ENCODE data around the gene ANTXRL.
"Not testable (repeated sequence)": the region's sequence is repeated elsewhere in the genome, so short reads cannot be mapped to it uniquely, and the experiment has no call there.

ANTXRL gene

DNA sequence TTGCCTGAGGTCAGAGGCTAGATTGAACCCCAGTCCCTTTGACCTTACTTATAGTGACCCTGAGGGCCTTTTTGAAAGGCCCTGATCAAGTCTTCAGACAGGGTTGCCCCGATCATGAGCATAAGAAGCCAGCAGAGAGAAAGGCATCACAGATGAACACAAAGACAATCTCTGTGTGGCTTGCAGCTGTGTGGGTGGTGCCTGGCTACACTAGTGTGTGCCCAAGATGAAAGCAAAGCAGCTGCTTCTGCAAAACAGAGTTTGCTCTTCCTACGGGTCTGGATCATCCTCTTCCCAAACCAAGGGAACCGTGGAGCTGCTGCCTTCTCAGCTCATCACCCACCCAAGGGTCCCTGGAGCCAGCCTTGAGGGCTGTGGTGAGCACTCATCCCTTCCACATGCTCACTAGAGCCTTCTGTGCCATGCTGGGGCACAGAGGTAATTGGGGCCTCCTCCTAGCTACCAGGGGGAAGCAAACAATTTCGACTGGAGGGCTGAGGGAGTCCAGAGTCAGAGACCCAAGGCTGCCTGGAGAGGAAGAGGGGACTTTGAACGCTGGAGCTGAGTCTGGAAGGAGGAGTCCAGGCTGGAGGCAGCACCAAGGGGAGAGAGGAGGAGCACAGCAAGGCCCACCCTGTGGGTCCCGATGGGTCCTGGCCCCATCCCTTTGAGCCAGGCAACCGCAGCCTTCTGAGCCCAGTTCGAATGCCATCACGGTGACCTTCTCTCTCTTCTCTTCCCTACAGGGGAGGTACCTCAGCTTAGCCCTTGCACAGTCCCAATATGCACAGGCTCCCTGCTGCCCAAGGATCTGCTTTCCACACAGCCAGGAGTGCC, 42.3 kb downstream of the ANTXRL start:
- H3K27ac ChIP-seq (ENCODE audit: low read length), result no peak overlapping the region
- H3K4me2 ChIP-seq (ENCODE audit: insufficient read depth, low read length), result no peak overlapping the region
- H2AFZ ChIP-seq (ENCODE audit: low read depth, low read length), result no peak overlapping the region
- DNase-seq (no peak), ATAC-seq (ENCODE audit: insufficient read depth, low read depth) (no peak)
- no peaks in the 10 kb centered on the region for H4K20me1 ChIP-seq (ENCODE audit: insufficient read depth, low read length)
- H3K79me2 ChIP-seq (ENCODE audit: insufficient read depth, low read length), result no peaks in the 10 kb centered on the region
- H3K4me3 ChIP-seq (ENCODE audit: low read depth in 1 of 2, low read length in 2 of 2), result no peak overlapping the region
- TF ChIP-seq, protein P1, sequence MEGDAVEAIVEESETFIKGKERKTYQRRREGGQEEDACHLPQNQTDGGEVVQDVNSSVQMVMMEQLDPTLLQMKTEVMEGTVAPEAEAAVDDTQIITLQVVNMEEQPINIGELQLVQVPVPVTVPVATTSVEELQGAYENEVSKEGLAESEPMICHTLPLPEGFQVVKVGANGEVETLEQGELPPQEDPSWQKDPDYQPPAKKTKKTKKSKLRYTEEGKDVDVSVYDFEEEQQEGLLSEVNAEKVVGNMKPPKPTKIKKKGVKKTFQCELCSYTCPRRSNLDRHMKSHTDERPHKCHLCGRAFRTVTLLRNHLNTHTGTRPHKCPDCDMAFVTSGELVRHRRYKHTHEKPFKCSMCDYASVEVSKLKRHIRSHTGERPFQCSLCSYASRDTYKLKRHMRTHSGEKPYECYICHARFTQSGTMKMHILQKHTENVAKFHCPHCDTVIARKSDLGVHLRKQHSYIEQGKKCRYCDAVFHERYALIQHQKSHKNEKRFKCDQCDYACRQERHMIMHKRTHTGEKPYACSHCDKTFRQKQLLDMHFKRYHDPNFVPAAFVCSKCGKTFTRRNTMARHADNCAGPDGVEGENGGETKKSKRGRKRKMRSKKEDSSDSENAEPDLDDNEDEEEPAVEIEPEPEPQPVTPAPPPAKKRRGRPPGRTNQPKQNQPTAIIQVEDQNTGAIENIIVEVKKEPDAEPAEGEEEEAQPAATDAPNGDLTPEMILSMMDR (IDR thresholded peaks at IDR 0.05; ENCODE audit: borderline replicate concordance, extremely low read depth, low read length, poor library complexity, severe bottlenecking), result no peak
- TF ChIP-seq EZH2 (IDR thresholded peaks at IDR 0.05; ENCODE audit: borderline replicate concordance, low read depth, low read length, severe bottlenecking), result no peak
- H3K9me3 ChIP-seq (ENCODE audit: insufficient read depth, low read length, severe bottlenecking), result no peaks in the 10 kb centered on the region
- peaks cover 11% of the 10 kb centered on the region for H3K27me3 ChIP-seq (ENCODE audit: insufficient read depth, low read length, poor library complexity)
- no peak overlapping the region for H3K9ac ChIP-seq (ENCODE audit: low read depth, low read length)
- no peaks in the 10 kb centered on the region for H3K4me1 ChIP-seq (ENCODE audit: insufficient read depth, low read length)
- H3K36me3 ChIP-seq (ENCODE audit: insufficient read depth, low read length), result no peaks in the 10 kb centered on the region

DNA sequence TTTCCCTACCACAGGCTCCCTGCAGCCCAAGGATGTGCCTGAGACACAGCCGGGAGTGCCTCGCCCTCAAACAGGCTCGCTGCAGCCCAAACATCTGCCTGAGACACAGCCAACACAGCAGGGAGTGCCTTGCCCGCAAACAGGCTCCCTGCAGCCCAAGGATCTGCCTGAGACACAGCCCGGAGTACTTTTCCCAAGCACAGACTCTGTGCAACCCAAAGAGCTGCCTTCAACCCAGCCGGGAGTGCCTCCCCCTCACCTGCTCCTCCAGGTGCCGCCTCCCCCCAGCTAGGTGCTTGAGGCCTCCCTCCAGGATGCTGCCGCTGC, 42.9 kb downstream of the ANTXRL start:
- Histone ChIP-seq H3K36me3 (ENCODE audit: insufficient read depth, low read length) (no peaks in the 10 kb centered on the region), H3K4me2 (ENCODE audit: insufficient read depth, low read length) (no peak overlapping the region), H3K4me3 (ENCODE audit: low read depth in 1 of 2, low read length in 2 of 2) (no peak overlapping the region), H4K20me1 (ENCODE audit: insufficient read depth, low read length) (no peaks in the 10 kb centered on the region), H3K79me2 (ENCODE audit: insufficient read depth, low read length) (no peaks in the 10 kb centered on the region), H3K9me3 (ENCODE audit: insufficient read depth, low read length, severe bottlenecking) (no peaks in the 10 kb centered on the region), H2AFZ (ENCODE audit: low read depth, low read length) (no peak overlapping the region), H3K9ac (ENCODE audit: low read depth, low read length) (no peak overlapping the region), H3K27ac (ENCODE audit: low read length) (no peak overlapping the region), H3K27me3 (ENCODE audit: insufficient read depth, low read length, poor library complexity) (peaks cover 10% of the 10 kb centered on the region), H3K4me1 (ENCODE audit: insufficient read depth, low read length) (no peaks in the 10 kb centered on the region)
- DNase-seq, result no peak
- ATAC-seq (ENCODE audit: insufficient read depth, low read depth), result no peak
- TF ChIP-seq EZH2 (IDR thresholded peaks at IDR 0.05; ENCODE audit: borderline replicate concordance, low read depth, low read length, severe bottlenecking), result no peak
- TF ChIP-seq, protein P1 (IDR thresholded peaks at IDR 0.05; ENCODE audit: borderline replicate concordance, extremely low read depth, low read length, poor library complexity, severe bottlenecking), result no peak

DNA sequence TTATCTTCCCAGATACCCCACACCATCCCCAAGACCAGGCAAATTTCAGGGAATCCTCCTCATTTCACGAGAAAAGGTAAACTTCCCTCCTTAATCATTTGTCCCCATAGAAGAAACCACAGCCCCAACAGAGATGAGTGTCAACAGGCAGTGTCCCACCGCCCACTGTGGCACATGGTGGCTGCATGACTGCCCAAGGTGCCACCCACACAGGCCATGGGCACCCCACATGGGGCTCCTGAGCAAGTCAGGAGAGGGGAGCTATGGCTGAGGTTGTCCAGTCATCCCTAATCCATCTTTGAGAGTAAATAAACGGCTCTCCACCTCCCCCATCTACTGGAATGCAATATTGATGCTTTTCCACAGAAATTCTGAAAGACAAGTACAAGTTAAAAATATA, 44.1 kb downstream of the ANTXRL start:
- H3K4me1 ChIP-seq (ENCODE audit: insufficient read depth, low read length), result no peaks in the 10 kb centered on the region
- TF ChIP-seq, protein P1 (IDR thresholded peaks at IDR 0.05; ENCODE audit: borderline replicate concordance, extremely low read depth, low read length, poor library complexity, severe bottlenecking), result no peak
- TF ChIP-seq EZH2 (IDR thresholded peaks at IDR 0.05; ENCODE audit: borderline replicate concordance, low read depth, low read length, severe bottlenecking), result no peak
- H3K27me3 ChIP-seq (ENCODE audit: insufficient read depth, low read length, poor library complexity), result peaks cover 10% of the 10 kb centered on the region
- H2AFZ ChIP-seq (ENCODE audit: low read depth, low read length), result no peak overlapping the region
- ATAC-seq (ENCODE audit: insufficient read depth, low read depth) (no peak), DNase-seq (no peak)
- H3K9ac ChIP-seq (ENCODE audit: low read depth, low read length), result no peak overlapping the region
- H3K36me3 ChIP-seq (ENCODE audit: insufficient read depth, low read length), result no peaks in the 10 kb centered on the region
- H3K79me2 ChIP-seq (ENCODE audit: insufficient read depth, low read length), result no peaks in the 10 kb centered on the region
- no peak overlapping the region for H3K4me2 ChIP-seq (ENCODE audit: insufficient read depth, low read length)
- no peaks in the 10 kb centered on the region for H4K20me1 ChIP-seq (ENCODE audit: insufficient read depth, low read length)
- no peak overlapping the region for H3K4me3 ChIP-seq (ENCODE audit: low read depth in 1 of 2, low read length in 2 of 2)
- H3K9me3 ChIP-seq (ENCODE audit: insufficient read depth, low read length, severe bottlenecking), result no peaks in the 10 kb centered on the region
- no peak overlapping the region for H3K27ac ChIP-seq (ENCODE audit: low read length)

DNA sequence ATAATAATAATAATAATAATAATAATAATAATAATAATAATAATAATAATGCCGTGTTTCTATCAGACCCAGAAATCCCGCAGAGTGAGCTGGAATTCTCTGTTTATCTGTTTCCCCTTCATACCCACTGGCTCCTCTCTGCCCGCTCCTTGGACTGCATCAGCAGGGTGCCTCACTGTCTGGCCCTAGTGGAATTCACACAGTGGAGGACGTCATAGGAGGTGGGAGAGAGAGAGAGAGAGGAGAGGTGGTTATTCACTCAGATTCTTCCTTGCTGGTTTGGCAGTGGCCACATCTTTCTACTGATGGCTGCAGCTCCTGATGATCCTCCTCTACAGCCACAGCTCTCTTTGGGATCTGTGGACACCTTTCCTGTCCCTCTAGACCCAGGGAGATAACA, 78.7 kb downstream of the ANTXRL start:
- not testable (repeated sequence) for H3K4me3 ChIP-seq (ENCODE audit: low read depth in 1 of 2, low read length in 2 of 2); H4K20me1 ChIP-seq (ENCODE audit: insufficient read depth, low read length); H3K4me1 ChIP-seq (ENCODE audit: insufficient read depth, low read length); H3K79me2 ChIP-seq (ENCODE audit: insufficient read depth, low read length); H3K4me2 ChIP-seq (ENCODE audit: insufficient read depth, low read length); H3K27ac ChIP-seq (ENCODE audit: low read length); ATAC-seq (ENCODE audit: insufficient read depth, low read depth); H3K27me3 ChIP-seq (ENCODE audit: insufficient read depth, low read length, poor library complexity); H3K9ac ChIP-seq (ENCODE audit: low read depth, low read length); H3K9me3 ChIP-seq (ENCODE audit: insufficient read depth, low read length, severe bottlenecking); DNase-seq; H2AFZ ChIP-seq (ENCODE audit: low read depth, low read length); H3K36me3 ChIP-seq (ENCODE audit: insufficient read depth, low read length)

DNA sequence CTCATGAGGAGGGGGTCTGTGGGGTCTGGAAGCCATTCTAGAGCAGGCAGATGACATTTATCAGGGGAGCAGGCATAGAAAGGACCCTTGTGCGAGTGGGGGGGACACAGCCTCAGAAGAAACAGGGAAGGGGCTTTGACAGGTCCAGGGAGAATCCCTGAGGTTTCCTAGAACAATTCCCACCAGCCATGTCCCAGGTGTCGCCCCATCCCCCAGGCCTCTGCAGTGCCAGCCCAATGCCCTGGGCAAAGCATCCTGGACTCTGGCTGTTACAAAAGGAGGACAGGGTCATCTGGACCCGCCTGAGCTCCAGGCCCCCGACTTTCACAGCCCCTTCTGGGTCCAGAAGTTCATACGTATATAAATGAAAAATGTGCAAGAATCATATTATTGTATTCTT, 80.4 kb downstream of the ANTXRL start:
- not testable (repeated sequence) for H3K79me2 ChIP-seq (ENCODE audit: insufficient read depth, low read length); H3K36me3 ChIP-seq (ENCODE audit: insufficient read depth, low read length); H3K27me3 ChIP-seq (ENCODE audit: insufficient read depth, low read length, poor library complexity); DNase-seq; H3K4me1 ChIP-seq (ENCODE audit: insufficient read depth, low read length); H4K20me1 ChIP-seq (ENCODE audit: insufficient read depth, low read length); H3K9ac ChIP-seq (ENCODE audit: low read depth, low read length); H3K4me2 ChIP-seq (ENCODE audit: insufficient read depth, low read length); H3K27ac ChIP-seq (ENCODE audit: low read length); H3K4me3 ChIP-seq (ENCODE audit: low read depth in 1 of 2, low read length in 2 of 2); ATAC-seq (ENCODE audit: insufficient read depth, low read depth); H3K9me3 ChIP-seq (ENCODE audit: insufficient read depth, low read length, severe bottlenecking); H2AFZ ChIP-seq (ENCODE audit: low read depth, low read length)

DNA sequence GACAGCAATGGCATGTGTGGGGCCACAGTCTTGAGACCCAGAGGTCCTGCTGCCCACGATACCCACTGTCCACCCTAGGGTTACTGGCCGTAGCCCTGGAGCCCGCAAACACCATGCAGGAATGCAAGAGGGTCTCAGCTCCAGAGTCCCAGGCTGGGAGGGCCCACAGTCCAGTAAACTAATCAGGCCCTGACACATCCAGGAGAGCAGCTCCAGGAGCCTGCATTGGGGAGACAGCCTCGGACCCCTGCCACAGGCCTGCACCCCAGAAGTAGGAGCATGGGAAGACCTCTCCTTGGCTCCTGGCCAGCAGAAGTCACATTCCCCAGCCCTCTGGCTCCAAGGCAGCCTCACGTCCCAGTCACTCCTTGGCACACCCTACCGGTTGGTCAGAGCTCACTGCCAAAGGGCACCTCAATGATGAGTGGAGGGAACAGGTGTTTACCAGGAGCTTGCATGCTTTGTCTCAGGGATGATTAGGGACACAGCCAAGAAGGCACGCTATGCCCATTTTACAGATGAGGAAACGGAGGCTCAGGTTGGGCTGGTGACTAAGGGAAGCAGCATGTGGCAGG, 81.0 kb downstream of the ANTXRL start:
- H3K9me3 ChIP-seq (ENCODE audit: insufficient read depth, low read length, severe bottlenecking); H2AFZ ChIP-seq (ENCODE audit: low read depth, low read length); H3K36me3 ChIP-seq (ENCODE audit: insufficient read depth, low read length); H3K79me2 ChIP-seq (ENCODE audit: insufficient read depth, low read length); H3K9ac ChIP-seq (ENCODE audit: low read depth, low read length); H3K27me3 ChIP-seq (ENCODE audit: insufficient read depth, low read length, poor library complexity); H3K4me2 ChIP-seq (ENCODE audit: insufficient read depth, low read length); H3K4me3 ChIP-seq (ENCODE audit: low read depth in 1 of 2, low read length in 2 of 2); H3K4me1 ChIP-seq (ENCODE audit: insufficient read depth, low read length); H4K20me1 ChIP-seq (ENCODE audit: insufficient read depth, low read length); ATAC-seq (ENCODE audit: insufficient read depth, low read depth); H3K27ac ChIP-seq (ENCODE audit: low read length); DNase-seq: not testable (repeated sequence)
